GM12801 (cell line): ENCODE results near the gene WNT7B.

Source experiments
- CTCF ChIP-seq: IDR thresholded peaks from one replicate; pipeline ENCODE4 v1.5.1; 2011; ENCODE audit warnings: control low read depth; ENCODE audit not compliant: insufficient read length; ENCODE audit errors: extremely low read depth

WNT7B gene

GRCh38 chr22:45911601-45912271, 65.2 kb downstream of the WNT7B start:
- TF ChIP-seq CTCF: no peak

GRCh38 chr22:45910928-45911467, 66.0 kb downstream of the WNT7B start:
- TF ChIP-seq CTCF: no peak

GRCh38 chr22:45908961-45909360, 68.0 kb downstream of the WNT7B start:
- TF ChIP-seq CTCF: no peak

- no peak for TF ChIP-seq CTCF
Measured at GRCh38 chr22:45907996-45908395, 69.0 kb downstream of the WNT7B start.

GRCh38 chr22:45907378-45907777, 69.6 kb downstream of the WNT7B start:
- TF ChIP-seq CTCF: no peak

- no peak for TF ChIP-seq CTCF
Measured at GRCh38 chr22:45906946-45907345, 70.0 kb downstream of the WNT7B start.

GRCh38 chr22:45905924-45906865, 70.8 kb downstream of the WNT7B start:
- TF ChIP-seq CTCF: no peak
